HG03095 (cell line): ENCODE measurements around the gene PTCHD1.

Source experiments
- ATAC-seq: cut with Tn5 transposase; IDR thresholded peaks from one replicate; pipeline ENCODE4 v1.9.1; 2021; ENCODE audit warnings: moderate library complexity; ENCODE audit not compliant: unreplicated experiment

The PTCHD1 gene

GRCh38 chrX:23334848-23335599, at the start of gene PTCHD1:
TSS of gene PTCHD1 (plus strand) at chrX:23334849. CDS start at chrX:23334876, 27 bp downstream.
- ATAC-seq, result no peak

- no peak for ATAC-seq
Observed at GRCh38 chrX:23286731-23287130, 47.9 kb upstream of the PTCHD1 start.

GRCh38 chrX:23287191-23287725, 47.4 kb upstream of the PTCHD1 start:
- ATAC-seq, result no peak

DNA sequence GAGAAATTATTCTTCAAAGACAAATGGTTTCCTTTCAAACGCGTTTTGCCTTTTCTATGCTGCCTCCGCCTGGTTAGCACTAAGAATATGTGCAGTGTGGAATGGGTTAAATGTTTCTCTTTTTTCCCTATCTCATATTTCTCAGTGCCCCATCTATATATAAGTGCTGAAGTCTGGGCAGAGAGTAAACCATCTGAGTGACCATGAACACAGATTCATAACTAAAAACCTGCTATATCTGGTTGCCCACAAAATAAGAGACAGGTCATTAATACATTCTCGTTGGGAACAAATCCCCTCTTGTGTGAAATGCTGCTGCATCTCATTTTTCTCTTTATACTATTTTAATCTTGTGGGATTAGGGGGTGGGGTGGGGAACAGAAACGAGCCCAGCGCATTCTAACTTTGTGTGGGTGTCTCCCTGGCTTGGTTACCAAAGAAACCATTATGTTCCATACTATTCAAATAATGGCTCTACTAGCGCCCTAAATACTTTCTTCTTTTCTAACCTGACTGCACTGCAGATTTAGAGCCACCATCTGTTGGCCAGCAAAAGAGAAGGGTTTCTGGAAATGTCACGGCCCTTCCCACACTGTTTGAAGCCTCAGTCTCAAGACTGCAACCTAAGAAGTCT, 42.2 kb upstream of the PTCHD1 start:
- ATAC-seq, result no peak

DNA sequence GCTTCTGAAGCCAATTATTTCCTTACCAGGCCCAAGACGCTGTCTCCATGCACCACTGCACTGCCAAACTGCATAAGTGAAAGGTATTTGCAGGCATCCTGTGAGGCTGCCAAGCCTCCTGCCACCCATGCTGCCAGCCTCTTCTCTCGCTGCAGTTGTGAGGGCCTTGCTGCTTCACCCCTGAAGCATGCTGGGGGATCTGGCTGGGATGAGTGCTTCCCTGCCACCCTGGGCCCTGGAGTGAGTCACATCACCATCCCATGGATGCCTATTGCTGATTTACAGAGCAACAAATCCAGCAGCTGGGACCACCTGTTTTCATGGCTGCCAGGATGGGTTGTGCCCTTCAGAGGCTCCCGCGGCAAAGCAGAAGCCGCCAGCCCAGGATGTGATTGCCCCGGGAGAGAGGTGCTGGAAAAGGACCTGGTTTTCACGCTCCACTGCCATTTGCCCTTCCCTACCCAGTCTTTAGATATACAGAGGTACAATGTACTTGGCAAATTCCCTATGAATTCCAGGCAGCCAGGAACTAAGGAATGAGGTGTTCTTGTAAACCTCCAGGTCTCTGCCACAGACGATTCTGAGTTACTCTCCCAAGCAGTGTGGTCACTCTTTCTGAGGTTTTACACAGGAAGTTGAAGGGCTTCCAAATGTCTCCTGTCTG, 41.5 kb upstream of the PTCHD1 start:
- ATAC-seq, result no peak

- ATAC-seq, result no peak
Observed at GRCh38 chrX:23304881-23305280, 29.8 kb upstream of the PTCHD1 start.

DNA sequence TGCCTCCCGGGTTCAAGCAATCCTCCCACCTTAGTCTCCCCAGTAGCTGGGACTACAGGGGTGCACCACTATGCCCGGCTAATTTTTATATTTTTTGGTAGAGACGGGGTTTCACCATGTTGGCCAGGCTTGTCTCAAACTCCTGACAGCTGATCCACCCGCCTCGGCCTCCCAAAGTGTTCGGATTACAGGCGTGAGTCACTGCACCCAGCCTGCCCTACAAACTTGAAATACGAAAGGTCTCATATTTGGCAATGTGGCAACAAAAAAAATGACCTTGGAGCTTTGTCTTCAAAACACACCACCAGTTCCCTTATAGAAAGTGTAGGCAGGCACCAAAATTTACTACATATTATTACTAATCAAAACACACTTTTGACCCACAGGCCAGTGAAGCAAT, 22.9 kb upstream of the PTCHD1 start:
- no peak for ATAC-seq

DNA sequence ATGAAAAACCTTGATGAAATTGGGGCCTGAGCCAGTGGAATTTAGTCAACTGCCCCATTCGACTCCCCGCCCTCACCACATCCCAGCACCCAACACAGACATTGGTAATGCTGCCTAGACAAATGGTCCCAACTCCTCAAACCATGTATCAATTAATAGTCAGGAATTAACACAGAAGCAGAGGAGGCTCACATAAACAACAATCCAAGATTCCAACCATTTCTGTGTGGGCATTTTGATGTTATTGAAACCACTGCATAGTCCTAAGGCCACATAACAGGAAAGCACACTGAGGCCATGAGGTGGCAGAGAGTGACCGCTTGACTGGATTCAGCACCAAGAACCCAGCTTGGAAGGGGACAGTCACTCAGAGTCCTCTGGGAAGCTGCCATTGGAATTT, 22.5 kb upstream of the PTCHD1 start:
- no peak for ATAC-seq

- peak; percentile 87 for ATAC-seq
Observed at GRCh38 chrX:23317799-23318724, 16.6 kb upstream of the PTCHD1 start.

DNA sequence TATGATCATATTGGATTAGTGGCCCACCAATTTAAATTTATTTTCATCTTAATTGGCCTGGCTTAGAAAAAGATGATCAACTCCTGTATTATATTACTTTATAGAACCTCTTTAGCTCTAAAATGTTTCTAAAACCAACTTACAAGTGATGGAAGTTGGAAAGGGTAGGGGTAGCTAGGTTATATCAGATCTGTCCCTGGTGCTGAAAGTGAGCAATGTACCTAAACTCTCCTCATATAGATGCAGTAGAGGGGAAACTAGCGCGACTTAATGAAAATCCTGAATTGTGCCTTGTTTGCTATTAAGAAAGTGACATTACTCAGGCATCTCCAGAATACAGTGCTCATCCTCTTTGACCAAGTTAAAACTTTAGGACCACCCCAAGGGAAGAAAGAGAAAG, 7.5 kb upstream of the PTCHD1 start:
- no peak for ATAC-seq

- ATAC-seq, result no peak
Observed at GRCh38 chrX:23331701-23332100, 2.9 kb upstream of the PTCHD1 start.

GRCh38 chrX:23332101-23332887, 2.4 kb upstream of the PTCHD1 start:
- no peak for ATAC-seq

DNA sequence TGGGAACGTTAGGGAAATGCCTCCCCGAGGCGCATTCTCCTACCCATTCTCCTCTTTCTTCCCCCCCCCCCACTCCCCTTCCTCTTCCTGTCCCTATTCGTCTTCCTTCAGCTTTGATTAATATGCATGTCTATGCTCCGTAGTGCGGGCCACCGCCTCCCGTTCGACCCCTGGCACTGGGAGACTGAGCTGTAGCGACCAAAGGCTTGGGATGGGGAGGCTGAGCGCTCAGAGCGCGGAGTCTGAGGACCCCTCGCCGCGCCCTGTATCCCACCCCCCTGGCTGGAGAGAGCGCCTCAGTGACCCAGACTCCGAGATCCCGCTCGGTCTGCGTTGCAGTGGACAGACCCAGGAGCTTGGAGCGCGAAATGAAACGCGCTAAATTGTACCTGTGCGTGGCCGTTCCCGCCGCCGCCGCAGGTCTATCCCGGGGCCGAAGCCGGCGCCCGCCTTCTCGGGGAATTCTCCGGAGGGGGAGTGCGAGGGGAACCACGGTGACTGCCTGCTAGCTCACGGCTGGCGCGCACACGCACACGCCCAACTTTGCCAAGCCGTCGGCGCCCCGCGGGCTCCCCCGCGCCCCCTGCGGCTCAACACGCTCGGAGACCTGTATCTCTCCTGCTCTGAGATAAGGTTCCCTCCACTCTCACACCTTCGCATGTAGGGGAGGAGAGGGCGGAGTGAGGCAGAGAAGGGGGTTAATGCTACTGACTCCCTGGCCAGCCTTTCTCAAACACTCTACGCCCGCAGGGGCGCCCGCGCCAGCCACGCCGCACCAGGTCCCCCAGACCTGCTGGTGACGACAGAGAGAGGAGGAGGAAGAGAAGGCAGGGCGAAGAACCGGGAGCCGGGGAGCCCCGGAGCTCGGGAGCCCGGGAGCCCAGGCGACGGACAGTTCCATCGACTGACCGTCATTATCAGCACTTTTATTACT, 1.5 kb upstream of the PTCHD1 start:
- no peak for ATAC-seq

GRCh38 chrX:23333842-23334520, 668 bp upstream of the PTCHD1 start:
- ATAC-seq, result no peak

DNA sequence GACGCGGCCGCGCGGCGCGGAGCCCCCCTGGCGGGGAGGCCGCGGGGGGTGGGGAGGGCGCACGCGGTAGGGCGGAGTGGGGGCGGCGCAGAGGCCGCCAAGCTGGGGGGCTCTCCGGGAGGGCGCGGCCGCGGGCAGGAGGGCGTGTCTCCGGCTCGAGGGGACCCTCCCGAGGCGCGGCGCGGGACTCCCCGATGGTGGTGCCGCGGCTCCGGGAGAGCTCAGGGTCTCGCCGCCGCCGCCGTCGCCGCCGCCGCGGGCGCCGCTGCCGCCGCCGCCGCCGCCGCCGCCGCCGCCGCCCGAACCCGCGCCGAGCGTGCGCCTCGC, 165 bp upstream of the PTCHD1 start:
- no peak for ATAC-seq

GRCh38 chrX:23338334-23338733, 3.7 kb downstream of the PTCHD1 start:
- ATAC-seq, result no peak

GRCh38 chrX:23341452-23341851, 6.8 kb downstream of the PTCHD1 start:
- no peak for ATAC-seq

DNA sequence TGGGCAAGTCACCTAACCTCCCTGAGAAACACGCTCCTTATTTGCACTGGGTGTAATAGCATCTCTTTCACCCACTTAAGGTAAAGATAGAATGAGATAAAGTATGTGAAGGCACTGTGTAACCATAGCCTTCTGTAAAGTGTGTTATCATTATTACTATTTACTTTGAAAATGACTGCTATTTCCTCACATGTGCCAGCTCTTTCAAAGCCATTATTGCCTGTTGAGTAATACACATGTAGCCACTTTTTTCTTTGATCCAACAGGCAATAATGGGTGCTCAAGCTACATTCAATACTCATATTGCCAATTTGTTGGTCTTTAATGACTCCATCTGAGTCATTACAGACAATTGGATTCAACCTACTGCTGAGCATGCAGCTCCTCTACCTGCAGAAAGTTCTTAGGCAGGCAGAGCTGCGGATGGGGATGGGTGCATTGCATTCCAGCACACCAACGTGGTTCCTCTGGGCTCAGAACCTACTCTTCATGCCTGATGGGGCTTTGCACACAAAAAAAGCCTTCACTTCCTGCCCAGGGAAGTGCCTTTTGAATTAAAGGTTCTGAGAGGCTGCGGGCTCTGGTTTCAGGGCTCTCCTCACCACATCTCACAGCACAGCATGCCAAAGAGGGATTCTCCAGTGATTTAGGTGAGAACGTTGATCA, 9.7 kb downstream of the PTCHD1 start:
- ATAC-seq, result no peak
